K562 (cell line): ENCODE measurements around the gene C2. TPM values are rescaled to one million over a fixed set of nuclear protein-coding genes. Genes with fewer than 3 reads are reported as not detected.

Source experiments
- BMI1 ChIP-seq: fragments of 150-350 bp; IDR thresholded peaks from 2 replicates; pipeline ENCODE4 v1.6.1; 2014; ENCODE audit warnings: low read length
- CBX2 ChIP-seq: fragments of 200-600 bp; sonication (generic); IDR thresholded peaks from one replicate; pipeline ENCODE4 v1.6.1; 2012; ENCODE audit warnings: mild to moderate bottlenecking, low read length, inconsistent platforms; ENCODE audit not compliant: insufficient read depth, poor library complexity, severe bottlenecking
- EGR1 ChIP-seq: fragments of 450-650 bp; conservative IDR thresholded peaks from 2 replicates; pipeline ENCODE4 v1.6.1; 2017; ENCODE audit warnings: mild to moderate bottlenecking
- HDAC3 ChIP-seq: fragments of 450-650 bp; IDR thresholded peaks from 2 replicates; pipeline ENCODE4 v1.6.1; 2018; ENCODE audit warnings: borderline replicate concordance, mild to moderate bottlenecking, moderate library complexity; ENCODE audit not compliant: partially characterized antibody
- MAZ ChIP-seq, 2 experiments: fragments of 450-650 bp in 1 of 2; sonication (generic) in 1 of 2; formaldehyde crosslinking; IDR thresholded peaks in 1 of 2; conservative IDR thresholded peaks in 1 of 2; 2 replicates each; pipeline versions ENCODE4 v1.4.0 to v1.5.0; 2020; ENCODE audit warnings: mild to moderate bottlenecking in 1 of 2, missing genetic modification reagents in 1 of 2
- RBM39 ChIP-seq: fragments of 200-400 bp; formaldehyde crosslinking; optimal IDR thresholded peaks from 2 replicates; pipeline ENCODE3; 2018; ENCODE audit warnings: low read depth, low read length
- SMARCE1 ChIP-seq: fragments of 450-650 bp; IDR thresholded peaks from 2 replicates; pipeline ENCODE4 v1.7.1; 2016; ENCODE audit warnings: mild to moderate bottlenecking
- TOE1 ChIP-seq, 2 experiments: fragments of 450-650 bp in 1 of 2; sonication (generic) in 1 of 2; formaldehyde crosslinking in 1 of 2; IDR thresholded peaks; 2 replicates each; pipeline versions ENCODE4 v1.7.1 to v1.8.0; 2016 to 2022; ENCODE audit warnings: borderline replicate concordance in 2 of 2, mild to moderate bottlenecking in 2 of 2, antibody characterized with exemption in 1 of 2, inconsistent platforms in 1 of 2, low read depth in 1 of 2, missing genetic modification reagents in 1 of 2, moderate library complexity in 1 of 2
- ZNF146 ChIP-seq: IDR thresholded peaks from one replicate; pipeline ENCODE4 v1.6.1; 2018; ENCODE audit warnings: missing compliant biosample characterization; ENCODE audit not compliant: unreplicated experiment
- ZNF184 ChIP-seq: sonication (generic); formaldehyde crosslinking; IDR thresholded peaks from 2 replicates; pipeline ENCODE4 v1.5.0; 2020; ENCODE audit warnings: missing genetic modification reagents
- ZNF57 ChIP-seq: fragments of 450-650 bp; formaldehyde crosslinking; IDR thresholded peaks from 2 replicates; pipeline ENCODE4 v1.4.0; 2020; ENCODE audit warnings: mild to moderate bottlenecking, moderate library complexity
- ZNF584 ChIP-seq: fragments of 200-800 bp; sonication (Bioruptor generic); IDR thresholded peaks from 2 replicates; pipeline ENCODE4 v1.6.1; 2016; ENCODE audit warnings: low read depth, mild to moderate bottlenecking, missing genetic modification characterization, missing compliant biosample characterization
- ZNF766 ChIP-seq: fragments of 200-800 bp; sonication (Bioruptor generic); conservative IDR thresholded peaks from 2 replicates; pipeline ENCODE4 v1.6.1; 2016; ENCODE audit warnings: missing genetic modification characterization, missing compliant biosample characterization
- polyA plus RNA-seq, 8 experiments: library from polyadenylated mRNA; depleted of rRNA in 4 of 8; stranded (reverse) in 5 of 8; unstranded in 3 of 8; fragments of >200 nt; fragmentation: Nextera tagmentation in 2 of 8; fragmentation: Illumina TruSeq in 1 of 8; extraction: Ambion mirVana in 2 of 8; extraction: Trizol in 1 of 8; gene quantifications; 2 replicates each; pipeline versions ENCODE4 v1.2.1 to v1.2.3, GENCODE V29; 2011 to 2014; ENCODE audit warnings: inconsistent platforms in 1 of 8, missing spikeins in 1 of 8
- total RNA-seq, 7 experiments: library from RNA; depleted of rRNA in 6 of 7; stranded (reverse); fragments of >200 nt in 6 of 7; fragmentation: Illumina TruSeq in 2 of 7; extraction: Trizol in 2 of 7; gene quantifications; 2 replicates each; pipeline versions ENCODE4 v1.2.1 to v1.2.3, GENCODE V29; 2011 to 2021; ENCODE audit warnings: low replicate concordance in 1 of 7
- TF ChIP-seq, protein P1 (sequence below): sonication (generic); formaldehyde crosslinking; IDR thresholded peaks from 2 replicates; pipeline ENCODE4 v1.8.1; 2023; ENCODE audit warnings: mild to moderate bottlenecking, missing genetic modification reagents
- TF ChIP-seq, protein P2 (sequence below): fragments of 450-650 bp; conservative IDR thresholded peaks from 2 replicates; pipeline ENCODE4 v1.6.1; 2016; ENCODE audit warnings: missing genetic modification characterization, low read depth, mild to moderate bottlenecking, control low read depth, missing compliant biosample characterization
- TF ChIP-seq, protein P3 (sequence below): sonication (generic); formaldehyde crosslinking; IDR thresholded peaks from 2 replicates; pipeline ENCODE4 v1.5.0; 2020; ENCODE audit warnings: missing genetic modification reagents

The C2 gene
- total and polyA plus RNA-seq, 9 of the 15 experiments (the other 6 are each of a cell fraction or from before 2014, with no cell fraction given), result 0.05 to 1.1 (median 0.39) TPM; not detected in 1

DNA sequence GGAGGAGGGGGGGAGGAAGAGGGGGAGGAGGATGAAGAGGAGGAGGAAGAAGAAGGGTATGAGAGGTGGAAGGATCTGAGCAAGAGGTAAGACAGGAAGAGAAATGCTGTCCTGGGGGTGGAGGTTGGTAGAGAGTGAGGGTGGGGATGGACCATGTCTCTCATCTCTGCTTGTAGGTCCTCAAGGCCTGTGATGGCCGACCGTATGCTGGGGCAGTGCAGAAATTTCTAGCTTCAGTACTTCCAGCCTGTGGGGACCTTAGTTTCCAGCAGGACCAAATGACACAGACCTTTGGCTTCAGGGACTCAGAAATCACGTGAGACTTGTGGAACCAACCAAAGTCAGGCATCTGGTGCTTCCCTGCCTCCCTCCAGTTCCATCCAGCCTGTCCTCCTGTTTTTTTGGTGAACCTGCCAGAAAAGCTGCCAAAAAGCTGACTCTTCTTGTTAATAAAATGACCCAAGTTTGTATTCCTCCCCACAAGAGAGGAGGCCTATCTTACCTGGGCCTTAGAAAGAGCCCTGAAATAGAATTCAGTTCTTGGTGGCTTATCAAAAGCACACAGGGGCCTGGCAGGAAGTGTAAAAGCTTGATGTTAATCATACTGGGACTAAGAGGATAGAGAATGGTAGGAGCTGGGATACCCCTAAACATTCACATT, 51.9 kb downstream of the C2 start (continued):
- TF ChIP-seq, protein P1, sequence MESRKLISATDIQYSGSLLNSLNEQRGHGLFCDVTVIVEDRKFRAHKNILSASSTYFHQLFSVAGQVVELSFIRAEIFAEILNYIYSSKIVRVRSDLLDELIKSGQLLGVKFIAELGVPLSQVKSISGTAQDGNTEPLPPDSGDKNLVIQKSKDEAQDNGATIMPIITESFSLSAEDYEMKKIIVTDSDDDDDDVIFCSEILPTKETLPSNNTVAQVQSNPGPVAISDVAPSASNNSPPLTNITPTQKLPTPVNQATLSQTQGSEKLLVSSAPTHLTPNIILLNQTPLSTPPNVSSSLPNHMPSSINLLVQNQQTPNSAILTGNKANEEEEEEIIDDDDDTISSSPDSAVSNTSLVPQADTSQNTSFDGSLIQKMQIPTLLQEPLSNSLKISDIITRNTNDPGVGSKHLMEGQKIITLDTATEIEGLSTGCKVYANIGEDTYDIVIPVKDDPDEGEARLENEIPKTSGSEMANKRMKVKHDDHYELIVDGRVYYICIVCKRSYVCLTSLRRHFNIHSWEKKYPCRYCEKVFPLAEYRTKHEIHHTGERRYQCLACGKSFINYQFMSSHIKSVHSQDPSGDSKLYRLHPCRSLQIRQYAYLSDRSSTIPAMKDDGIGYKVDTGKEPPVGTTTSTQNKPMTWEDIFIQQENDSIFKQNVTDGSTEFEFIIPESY, result no peak
- TF ChIP-seq SMARCE1, result peak; percentile 33
- TF ChIP-seq ZNF57, result no peak
- TF ChIP-seq HDAC3, result peak; percentile 19
- 0 out of 4 replicates have a peak, but pooled peaks of 1 of the 2 experiments have one; percentile 41 for TF ChIP-seq MAZ (CRISPR knock-in tag; conservative IDR thresholded peaks at IDR 0.05 in 1 of 2, IDR thresholded peaks at IDR 0.05 in 1 of 2)
- no peak for TF ChIP-seq CBX2
- 0 out of 2 replicates have a peak, but pooled peaks have one; percentile 24 for TF ChIP-seq EGR1
- TF ChIP-seq, protein P2, sequence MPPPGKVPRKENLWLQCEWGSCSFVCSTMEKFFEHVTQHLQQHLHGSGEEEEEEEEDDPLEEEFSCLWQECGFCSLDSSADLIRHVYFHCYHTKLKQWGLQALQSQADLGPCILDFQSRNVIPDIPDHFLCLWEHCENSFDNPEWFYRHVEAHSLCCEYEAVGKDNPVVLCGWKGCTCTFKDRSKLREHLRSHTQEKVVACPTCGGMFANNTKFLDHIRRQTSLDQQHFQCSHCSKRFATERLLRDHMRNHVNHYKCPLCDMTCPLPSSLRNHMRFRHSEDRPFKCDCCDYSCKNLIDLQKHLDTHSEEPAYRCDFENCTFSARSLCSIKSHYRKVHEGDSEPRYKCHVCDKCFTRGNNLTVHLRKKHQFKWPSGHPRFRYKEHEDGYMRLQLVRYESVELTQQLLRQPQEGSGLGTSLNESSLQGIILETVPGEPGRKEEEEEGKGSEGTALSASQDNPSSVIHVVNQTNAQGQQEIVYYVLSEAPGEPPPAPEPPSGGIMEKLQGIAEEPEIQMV (tag), result no peak
- no peak for TF ChIP-seq ZNF184 (CRISPR knock-in tag)
- TF ChIP-seq ZNF146, result no peak
- TF ChIP-seq, protein P3, sequence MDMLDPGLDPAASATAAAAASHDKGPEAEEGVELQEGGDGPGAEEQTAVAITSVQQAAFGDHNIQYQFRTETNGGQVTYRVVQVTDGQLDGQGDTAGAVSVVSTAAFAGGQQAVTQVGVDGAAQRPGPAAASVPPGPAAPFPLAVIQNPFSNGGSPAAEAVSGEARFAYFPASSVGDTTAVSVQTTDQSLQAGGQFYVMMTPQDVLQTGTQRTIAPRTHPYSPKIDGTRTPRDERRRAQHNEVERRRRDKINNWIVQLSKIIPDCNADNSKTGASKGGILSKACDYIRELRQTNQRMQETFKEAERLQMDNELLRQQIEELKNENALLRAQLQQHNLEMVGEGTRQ (CRISPR knock-in tag), result peak; percentile 38; the same call in 1 of the 2 replicates
- TF ChIP-seq ZNF584 (CRISPR knock-in tag), result no peak
- peak; percentile 71 for TF ChIP-seq TOE1 (IDR thresholded peaks at IDR 0.05; ENCODE audit: borderline replicate concordance)
- TF ChIP-seq TOE1 (CRISPR knock-in tag; IDR thresholded peaks at IDR 0.05; ENCODE audit: borderline replicate concordance, low read depth), result no peak
- no peak for TF ChIP-seq BMI1
- no peak for TF ChIP-seq RBM39
- TF ChIP-seq ZNF766 (CRISPR knock-in tag), result no peak
